OCI-LY3 (cell line): ENCODE results near the gene DNASE1L1.

ENCODE experiments used
- EZH2phosphoT487 ChIP-seq: fragments of 200-600 bp; shearing (Covaris generic); IDR thresholded peaks from 2 replicates; pipeline ENCODE4 v1.6.1; 2018; ENCODE audit warnings: antibody characterized with exemption, mixed run types, low read depth
- TF ChIP-seq, protein P1 (sequence below): fragments of 200-600, 300-600 bp; sonication (generic); IDR thresholded peaks from 2 replicates; pipeline ENCODE4 v1.5.1; 2014; ENCODE audit warnings: antibody characterized with exemption, low read length, low read depth

DNA sequence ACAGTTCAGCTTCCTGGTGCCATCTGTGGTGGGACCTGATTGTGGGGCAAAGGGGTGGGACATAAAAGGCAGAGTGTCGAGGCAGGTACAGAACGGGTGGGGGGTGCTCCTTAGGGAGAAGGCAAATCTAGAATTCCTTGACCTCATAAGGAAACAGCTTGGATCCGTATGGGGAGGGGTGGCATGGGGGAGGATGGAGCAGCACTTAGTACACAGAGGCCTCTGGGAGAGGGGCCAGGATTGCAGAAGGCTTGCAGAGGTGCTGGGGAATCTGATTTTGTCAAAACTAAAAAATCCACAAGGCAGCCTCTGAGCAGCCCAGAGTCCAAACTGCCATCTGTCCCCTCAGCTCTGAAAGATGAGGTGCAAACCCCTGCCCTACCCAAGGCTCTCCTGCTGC lies 32.3 kb downstream of the DNASE1L1 start:
- TF ChIP-seq, protein P1, sequence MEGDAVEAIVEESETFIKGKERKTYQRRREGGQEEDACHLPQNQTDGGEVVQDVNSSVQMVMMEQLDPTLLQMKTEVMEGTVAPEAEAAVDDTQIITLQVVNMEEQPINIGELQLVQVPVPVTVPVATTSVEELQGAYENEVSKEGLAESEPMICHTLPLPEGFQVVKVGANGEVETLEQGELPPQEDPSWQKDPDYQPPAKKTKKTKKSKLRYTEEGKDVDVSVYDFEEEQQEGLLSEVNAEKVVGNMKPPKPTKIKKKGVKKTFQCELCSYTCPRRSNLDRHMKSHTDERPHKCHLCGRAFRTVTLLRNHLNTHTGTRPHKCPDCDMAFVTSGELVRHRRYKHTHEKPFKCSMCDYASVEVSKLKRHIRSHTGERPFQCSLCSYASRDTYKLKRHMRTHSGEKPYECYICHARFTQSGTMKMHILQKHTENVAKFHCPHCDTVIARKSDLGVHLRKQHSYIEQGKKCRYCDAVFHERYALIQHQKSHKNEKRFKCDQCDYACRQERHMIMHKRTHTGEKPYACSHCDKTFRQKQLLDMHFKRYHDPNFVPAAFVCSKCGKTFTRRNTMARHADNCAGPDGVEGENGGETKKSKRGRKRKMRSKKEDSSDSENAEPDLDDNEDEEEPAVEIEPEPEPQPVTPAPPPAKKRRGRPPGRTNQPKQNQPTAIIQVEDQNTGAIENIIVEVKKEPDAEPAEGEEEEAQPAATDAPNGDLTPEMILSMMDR, result no peak
- TF ChIP-seq EZH2phosphoT487, result no peak
